ENCODE data around the gene TM4SF5.

DNA sequence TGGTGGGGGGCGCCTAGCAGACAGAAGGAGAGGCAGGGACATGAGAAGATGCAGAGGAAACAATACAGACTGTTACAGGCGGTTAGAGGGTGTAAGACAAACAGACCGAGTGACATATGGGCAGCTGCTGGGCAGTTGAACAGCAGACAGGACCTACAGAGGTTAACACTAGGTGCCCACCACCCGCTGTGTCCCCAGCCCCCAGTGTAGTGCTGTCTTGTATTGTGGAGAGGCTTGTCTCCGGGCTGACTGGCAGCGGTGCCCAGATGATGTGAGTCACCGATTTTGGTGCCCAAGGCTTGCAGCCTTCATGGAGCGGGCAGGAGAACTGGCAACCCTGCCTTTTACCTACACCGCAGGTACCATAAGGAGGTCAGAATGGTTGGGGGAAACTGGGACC lies 29.6 kb upstream of the TM4SF5 start:
- TF ChIP-seq CTCF (IDR thresholded peaks at IDR 0.05) = no peak
- TF ChIP-seq POLR2AphosphoS5 (IDR thresholded peaks at IDR 0.05) = no peak
